ENCODE measurements around the gene OGFR. TPM values are rescaled to one million over a fixed set of nuclear protein-coding genes. Genes with fewer than 3 reads are reported as not detected.

OGFR gene
- total and polyA plus RNA-seq, 2 experiments from 2014 or later, result 9.6 to 50.6 TPM

DNA sequence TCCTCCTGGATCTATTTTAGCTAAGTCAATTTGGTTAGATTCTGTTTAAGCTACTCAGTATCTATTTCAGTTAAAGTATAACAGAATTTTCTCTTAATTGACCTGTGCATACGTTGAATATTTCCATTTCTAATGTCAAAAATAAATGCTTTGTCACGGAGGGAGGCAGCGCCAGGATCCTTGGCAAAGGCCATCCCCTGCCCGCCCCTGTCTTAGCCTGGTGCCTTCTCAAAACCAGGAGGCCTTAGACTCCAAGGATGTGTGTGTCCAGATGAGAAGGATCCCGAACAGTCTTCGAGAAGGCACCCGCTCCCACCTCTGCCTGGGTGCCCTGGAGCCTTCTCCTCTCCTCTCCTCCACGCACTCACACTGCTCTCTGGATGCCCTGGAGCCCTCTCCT lies 34.6 kb downstream of the OGFR start:
- ATAC-seq, result no peak
- H3K9me3 Mint-ChIP-seq, result no peaks in the 10 kb centered on the region; the same call in 2 of the 3 replicates

More for the DNA sequence above, 34.6 kb downstream of the OGFR start:
- Histone ChIP-seq H3K27me3 (ENCODE audit: insufficient read depth) (no peaks in the 10 kb centered on the region), H3K4me3 (no peak overlapping the region), H3K4me2 (no peak overlapping the region), H4K20me1 (replicated peaks; ENCODE audit: insufficient read depth) (no peaks in the 10 kb centered on the region), H3K36me3 (ENCODE audit: insufficient read depth) (0 out of 2 replicates have a peak, but pooled peaks cover 7% of the 10 kb centered on the region), H3K4me1 (ENCODE audit: insufficient read depth) (0 out of 2 replicates have a peak, but pooled peaks cover 4% of the 10 kb centered on the region), H3K27ac (ENCODE audit: low read depth) (no peak overlapping the region), H3K9me2 (ENCODE audit: insufficient read depth) (no peaks in the 10 kb centered on the region), H2AFZ (no peak overlapping the region), H3K79me2 (replicated peaks; ENCODE audit: insufficient read depth) (no peaks in the 10 kb centered on the region), H3F3A (replicated peaks; ENCODE audit: low read depth) (0 out of 2 replicates have a peak, but pooled peaks cover 7% of the 10 kb centered on the region)
- no peak for DNase-seq (ENCODE audit: low spot score)
- H3K4me1 Mint-ChIP-seq, result peaks cover 29% of the 10 kb centered on the region
- H3K4me3 Mint-ChIP-seq, result no peak overlapping the region
- TF ChIP-seq NANOG (IDR thresholded peaks at IDR 0.05; ENCODE audit: borderline replicate concordance) (no peak), JUNB (IDR thresholded peaks at IDR 0.05; ENCODE audit: unreplicated experiment) (no peak), POLR2AphosphoS5 (IDR thresholded peaks at IDR 0.05; ENCODE audit: low read depth) (no peak), STAT1 (IDR thresholded peaks at IDR 0.05; ENCODE audit: unreplicated experiment) (no peak), EZH2phosphoT487 (IDR thresholded peaks at IDR 0.05; ENCODE audit: unreplicated experiment) (no peak), ZNF331 (CRISPR knock-in tag; IDR thresholded peaks at IDR 0.05; ENCODE audit: low read depth) (no peak), EZH2 (IDR thresholded peaks at IDR 0.05; ENCODE audit: low read depth, unreplicated experiment) (no peak)
- TF ChIP-seq, protein P1, sequence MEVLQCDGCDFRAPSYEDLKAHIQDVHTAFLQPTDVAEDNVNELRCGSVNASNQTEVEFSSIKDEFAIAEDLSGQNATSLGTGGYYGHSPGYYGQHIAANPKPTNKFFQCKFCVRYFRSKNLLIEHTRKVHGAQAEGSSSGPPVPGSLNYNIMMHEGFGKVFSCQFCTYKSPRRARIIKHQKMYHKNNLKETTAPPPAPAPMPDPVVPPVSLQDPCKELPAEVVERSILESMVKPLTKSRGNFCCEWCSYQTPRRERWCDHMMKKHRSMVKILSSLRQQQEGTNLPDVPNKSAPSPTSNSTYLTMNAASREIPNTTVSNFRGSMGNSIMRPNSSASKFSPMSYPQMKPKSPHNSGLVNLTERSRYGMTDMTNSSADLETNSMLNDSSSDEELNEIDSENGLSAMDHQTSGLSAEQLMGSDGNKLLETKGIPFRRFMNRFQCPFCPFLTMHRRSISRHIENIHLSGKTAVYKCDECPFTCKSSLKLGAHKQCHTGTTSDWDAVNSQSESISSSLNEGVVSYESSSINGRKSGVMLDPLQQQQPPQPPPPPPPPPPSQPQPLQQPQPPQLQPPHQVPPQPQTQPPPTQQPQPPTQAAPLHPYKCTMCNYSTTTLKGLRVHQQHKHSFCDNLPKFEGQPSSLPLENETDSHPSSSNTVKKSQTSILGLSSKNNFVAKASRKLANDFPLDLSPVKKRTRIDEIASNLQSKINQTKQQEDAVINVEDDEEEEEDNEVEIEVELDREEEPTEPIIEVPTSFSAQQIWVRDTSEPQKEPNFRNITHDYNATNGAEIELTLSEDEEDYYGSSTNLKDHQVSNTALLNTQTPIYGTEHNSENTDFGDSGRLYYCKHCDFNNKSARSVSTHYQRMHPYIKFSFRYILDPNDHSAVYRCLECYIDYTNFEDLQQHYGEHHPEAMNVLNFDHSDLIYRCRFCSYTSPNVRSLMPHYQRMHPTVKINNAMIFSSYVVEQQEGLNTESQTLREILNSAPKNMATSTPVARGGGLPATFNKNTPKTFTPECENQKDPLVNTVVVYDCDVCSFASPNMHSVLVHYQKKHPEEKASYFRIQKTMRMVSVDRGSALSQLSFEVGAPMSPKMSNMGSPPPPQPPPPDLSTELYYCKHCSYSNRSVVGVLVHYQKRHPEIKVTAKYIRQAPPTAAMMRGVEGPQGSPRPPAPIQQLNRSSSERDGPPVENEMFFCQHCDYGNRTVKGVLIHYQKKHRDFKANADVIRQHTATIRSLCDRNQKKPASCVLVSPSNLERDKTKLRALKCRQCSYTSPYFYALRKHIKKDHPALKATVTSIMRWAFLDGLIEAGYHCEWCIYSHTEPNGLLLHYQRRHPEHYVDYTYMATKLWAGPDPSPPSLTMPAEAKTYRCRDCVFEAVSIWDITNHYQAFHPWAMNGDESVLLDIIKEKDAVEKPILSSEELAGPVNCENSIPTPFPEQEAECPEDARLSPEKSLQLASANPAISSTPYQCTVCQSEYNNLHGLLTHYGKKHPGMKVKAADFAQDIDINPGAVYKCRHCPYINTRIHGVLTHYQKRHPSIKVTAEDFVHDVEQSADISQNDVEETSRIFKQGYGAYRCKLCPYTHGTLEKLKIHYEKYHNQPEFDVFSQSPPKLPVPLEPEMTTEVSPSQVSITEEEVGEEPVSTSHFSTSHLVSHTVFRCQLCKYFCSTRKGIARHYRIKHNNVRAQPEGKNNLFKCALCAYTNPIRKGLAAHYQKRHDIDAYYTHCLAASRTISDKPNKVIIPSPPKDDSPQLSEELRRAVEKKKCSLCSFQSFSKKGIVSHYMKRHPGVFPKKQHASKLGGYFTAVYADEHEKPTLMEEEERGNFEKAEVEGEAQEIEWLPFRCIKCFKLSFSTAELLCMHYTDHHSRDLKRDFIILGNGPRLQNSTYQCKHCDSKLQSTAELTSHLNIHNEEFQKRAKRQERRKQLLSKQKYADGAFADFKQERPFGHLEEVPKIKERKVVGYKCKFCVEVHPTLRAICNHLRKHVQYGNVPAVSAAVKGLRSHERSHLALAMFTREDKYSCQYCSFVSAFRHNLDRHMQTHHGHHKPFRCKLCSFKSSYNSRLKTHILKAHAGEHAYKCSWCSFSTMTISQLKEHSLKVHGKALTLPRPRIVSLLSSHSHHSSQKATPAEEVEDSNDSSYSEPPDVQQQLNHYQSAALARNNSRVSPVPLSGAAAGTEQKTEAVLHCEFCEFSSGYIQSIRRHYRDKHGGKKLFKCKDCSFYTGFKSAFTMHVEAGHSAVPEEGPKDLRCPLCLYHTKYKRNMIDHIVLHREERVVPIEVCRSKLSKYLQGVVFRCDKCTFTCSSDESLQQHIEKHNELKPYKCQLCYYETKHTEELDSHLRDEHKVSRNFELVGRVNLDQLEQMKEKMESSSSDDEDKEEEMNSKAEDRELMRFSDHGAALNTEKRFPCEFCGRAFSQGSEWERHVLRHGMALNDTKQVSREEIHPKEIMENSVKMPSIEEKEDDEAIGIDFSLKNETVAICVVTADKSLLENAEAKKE (CRISPR knock-in tag; IDR thresholded peaks at IDR 0.05), result no peak
- TF ChIP-seq, protein P2, sequence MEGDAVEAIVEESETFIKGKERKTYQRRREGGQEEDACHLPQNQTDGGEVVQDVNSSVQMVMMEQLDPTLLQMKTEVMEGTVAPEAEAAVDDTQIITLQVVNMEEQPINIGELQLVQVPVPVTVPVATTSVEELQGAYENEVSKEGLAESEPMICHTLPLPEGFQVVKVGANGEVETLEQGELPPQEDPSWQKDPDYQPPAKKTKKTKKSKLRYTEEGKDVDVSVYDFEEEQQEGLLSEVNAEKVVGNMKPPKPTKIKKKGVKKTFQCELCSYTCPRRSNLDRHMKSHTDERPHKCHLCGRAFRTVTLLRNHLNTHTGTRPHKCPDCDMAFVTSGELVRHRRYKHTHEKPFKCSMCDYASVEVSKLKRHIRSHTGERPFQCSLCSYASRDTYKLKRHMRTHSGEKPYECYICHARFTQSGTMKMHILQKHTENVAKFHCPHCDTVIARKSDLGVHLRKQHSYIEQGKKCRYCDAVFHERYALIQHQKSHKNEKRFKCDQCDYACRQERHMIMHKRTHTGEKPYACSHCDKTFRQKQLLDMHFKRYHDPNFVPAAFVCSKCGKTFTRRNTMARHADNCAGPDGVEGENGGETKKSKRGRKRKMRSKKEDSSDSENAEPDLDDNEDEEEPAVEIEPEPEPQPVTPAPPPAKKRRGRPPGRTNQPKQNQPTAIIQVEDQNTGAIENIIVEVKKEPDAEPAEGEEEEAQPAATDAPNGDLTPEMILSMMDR (conservative IDR thresholded peaks at IDR 0.05; ENCODE audit: low read depth in 2 of 2), result no peak
- TF ChIP-seq, protein P3, sequence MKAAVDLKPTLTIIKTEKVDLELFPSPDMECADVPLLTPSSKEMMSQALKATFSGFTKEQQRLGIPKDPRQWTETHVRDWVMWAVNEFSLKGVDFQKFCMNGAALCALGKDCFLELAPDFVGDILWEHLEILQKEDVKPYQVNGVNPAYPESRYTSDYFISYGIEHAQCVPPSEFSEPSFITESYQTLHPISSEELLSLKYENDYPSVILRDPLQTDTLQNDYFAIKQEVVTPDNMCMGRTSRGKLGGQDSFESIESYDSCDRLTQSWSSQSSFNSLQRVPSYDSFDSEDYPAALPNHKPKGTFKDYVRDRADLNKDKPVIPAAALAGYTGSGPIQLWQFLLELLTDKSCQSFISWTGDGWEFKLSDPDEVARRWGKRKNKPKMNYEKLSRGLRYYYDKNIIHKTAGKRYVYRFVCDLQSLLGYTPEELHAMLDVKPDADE (IDR thresholded peaks at IDR 0.05), result no peak
- H3K27me3 Mint-ChIP-seq (ENCODE audit: insufficient read depth, low read depth, poor library complexity), result peaks cover 13% of the 10 kb centered on the region
- H3K27ac Mint-ChIP-seq, result no peak overlapping the region
- peaks cover 36% of the 10 kb centered on the region for H3K36me3 Mint-ChIP-seq (ENCODE audit: low read depth)

Measured in GM23338 (cell line).